Bronchial epithelial cell (primary cell): ENCODE data around the gene HOOK2. TPM values are rescaled to one million over a fixed set of nuclear protein-coding genes. Genes with fewer than 3 reads are reported as not detected.

Source experiments
- DNase-seq: peaks from one replicate; pipeline ENCODE4 v3.0.0-alpha.2; 2010; ENCODE audit warnings: low read depth
- FAIRE-seq: peaks from 2 replicates; lab custom pipeline; 2011; peaks lifted over from hg19 to GRCh38; lab: Jason Lieb, UNC
- H3K27me3 ChIP-seq: 2 replicates; pipeline ENCODE4 v1.5.1; 2011; ENCODE audit warnings: low read length; ENCODE audit not compliant: control insufficient read depth, insufficient read depth
- H3K36me3 ChIP-seq: 2 replicates; pipeline ENCODE4 v1.5.1; 2011; ENCODE audit warnings: low read length; ENCODE audit not compliant: control insufficient read depth, insufficient read depth
- H3K4me3 ChIP-seq: 2 replicates; pipeline ENCODE4 v1.5.1; 2011; ENCODE audit warnings: mild to moderate bottlenecking, low read depth, low read length, control low read depth
- CTCF ChIP-seq: IDR thresholded peaks from 2 replicates; pipeline ENCODE4 v1.5.1; 2011; ENCODE audit warnings: mild to moderate bottlenecking, moderate library complexity, low read length, control low read depth, inconsistent platforms; ENCODE audit not compliant: insufficient read depth, severe bottlenecking
- total RNA-seq: library from RNA; depleted of rRNA; stranded (reverse); fragments of >200 nt; gene quantifications from 2 replicates; pipeline ENCODE4 v1.2.1, GENCODE V29; 2014

The HOOK2 gene
- total RNA-seq, 1 donor from 2014 or later: 58.7 TPM

- Histone ChIP-seq H3K36me3 (peaks cover 25% of the 10 kb centered on the region), H3K27me3 (no peaks in the 10 kb centered on the region), H3K4me3 (no peak overlapping the region)
- TF ChIP-seq CTCF: no peak
- DNase-seq (no peak), FAIRE-seq (peak; percentile 32)
These were observed 10.7 kb downstream of the HOOK2 start for GRCh38 chr19:12764698-12765097.

- peaks cover 23% of the 10 kb centered on the region for H3K36me3 ChIP-seq
- H3K27me3 ChIP-seq: no peaks in the 10 kb centered on the region
- no peak overlapping the region for H3K4me3 ChIP-seq
- no peak for TF ChIP-seq CTCF
- no peak for FAIRE-seq
- no peak for DNase-seq
These were observed 12.3 kb downstream of the HOOK2 start for GRCh38 chr19:12763100-12763499.

GRCh38 chr19:12759686-12760085 is 15.7 kb downstream of the HOOK2 start:
- no peak for TF ChIP-seq CTCF
- no peaks in the 10 kb centered on the region for H3K27me3 ChIP-seq
- H3K4me3 ChIP-seq: no peak overlapping the region
- peaks cover 10% of the 10 kb centered on the region for H3K36me3 ChIP-seq
- no peak for DNase-seq
- no peak for FAIRE-seq

GRCh38 chr19:12757544-12758274 is 17.6 kb downstream of the HOOK2 start:
- DNase-seq (peak; percentile 40), FAIRE-seq (no peak)

GRCh38 chr19:12756150-12756883 is 19.0 kb downstream of the HOOK2 start:
- no peak for DNase-seq
- no peak for FAIRE-seq
- peaks cover 2% of the 10 kb centered on the region for H3K27me3 ChIP-seq
- no peaks in the 10 kb centered on the region for H3K36me3 ChIP-seq
- TF ChIP-seq CTCF: no peak
- no peak overlapping the region for H3K4me3 ChIP-seq

More at GRCh38 chr19:12757544-12758274, 17.6 kb downstream of the HOOK2 start:
- no peaks in the 10 kb centered on the region for H3K27me3 ChIP-seq
- TF ChIP-seq CTCF: peak; percentile 99
- H3K36me3 ChIP-seq: peaks cover 2% of the 10 kb centered on the region
- peak overlapping the region; percentile 23 for H3K4me3 ChIP-seq
